T-cell (primary cell): ENCODE data around the gene ZNF835. TPM values are rescaled to one million over a fixed set of nuclear protein-coding genes. Genes with fewer than 3 reads are reported as not detected.
"Not testable (repeated sequence)": the region's sequence is repeated elsewhere in the genome, so short reads cannot be mapped to it uniquely, and the experiment has no call there.

ENCODE experiments used
- ATAC-seq, 4 experiments: fragments of 200-7000 bp in 3 of 4; fragments of 150-1000 bp in 1 of 4; cut with Tn5 transposase; replicated peaks in 1 of 4; 1 replicate in 3 of 4; 2 replicates in 1 of 4; pipeline ENCODE4 v1.10.0; 2021; ENCODE audit warnings: moderate library complexity in 3 of 4, mild to moderate bottlenecking in 2 of 4, moderate number of reproducible peaks in 1 of 4
- CTCF ChIA-PET, 2 donors: fragments of 300-600 bp; sonication (Branson Sonifier 250); formaldehyde crosslinking; loops; one replicate each; lab custom pipeline; 2022; ENCODE audit warnings: antibody characterized with exemption in 2 of 2; lab: Charles Lee
- POLR2A ChIA-PET, 2 donors: fragments of 300-600 bp; sonication (Branson Sonifier 250); formaldehyde crosslinking; loops; one replicate each; lab custom pipeline; 2022; ENCODE audit warnings: antibody characterized with exemption in 2 of 2; lab: Charles Lee
- DNase-seq, 35 experiments: peaks; one replicate each; pipeline versions ENCODE4 v3.0.0 to v3.0.0-alpha.2; 2013 to 2023
- H3K27ac ChIP-seq: one replicate; pipeline ENCODE4 v1.5.1; 2013; ENCODE audit warnings: low read length
- H3K27me3 ChIP-seq, 2 experiments: replicated peaks in 1 of 2; 1 replicate in 1 of 2; 2 replicates in 1 of 2; pipeline versions ENCODE4 v1.6.1 to v1.7.0; 2013; ENCODE audit warnings: low read length in 1 of 2, mixed read lengths in 1 of 2; ENCODE audit not compliant: control insufficient read depth in 2 of 2, insufficient read depth in 2 of 2; ENCODE audit errors: extremely low read depth in 1 of 2
- H3K36me3 ChIP-seq, 2 donors: 1 replicate in 1 of 2; 2 replicates in 1 of 2; pipeline versions ENCODE4 v1.6.1 to v1.7.0; 2013; ENCODE audit warnings: low read length in 1 of 2; ENCODE audit not compliant: control insufficient read depth in 2 of 2, insufficient read depth in 1 of 2; ENCODE audit errors: extremely low read depth in 1 of 2
- H3K4me1 ChIP-seq, 2 experiments: 1 replicate in 1 of 2; 2 replicates in 1 of 2; pipeline versions ENCODE4 v1.6.1 to v1.7.0; 2013; ENCODE audit warnings: low read length in 2 of 2, mixed read lengths in 1 of 2; ENCODE audit not compliant: insufficient read depth in 2 of 2, control insufficient read depth in 1 of 2; ENCODE audit errors: extremely low read depth in 1 of 2
- H3K4me3 ChIP-seq, 2 donors: 1 replicate in 1 of 2; 2 replicates in 1 of 2; pipeline versions ENCODE4 v1.5.1 to v1.7.0; 2013; ENCODE audit warnings: mild to moderate bottlenecking in 2 of 2, low read length in 1 of 2, moderate library complexity in 1 of 2; ENCODE audit not compliant: control insufficient read depth in 1 of 2; ENCODE audit errors: extremely low read depth in 1 of 2
- H3K9me3 ChIP-seq: 2 replicates; pipeline ENCODE4 v1.7.0; 2013
- H3K27ac Mint-ChIP-seq, 2 donors: one replicate each; pipeline ENCODE4 v1.8.0; 2020 to 2021; ENCODE audit warnings: mild to moderate bottlenecking in 2 of 2, mixed read lengths in 2 of 2
- H3K27me3 Mint-ChIP-seq, 2 donors: one replicate each; pipeline ENCODE4 v1.8.0; 2021 to 2022; ENCODE audit warnings: mixed read lengths in 2 of 2
- H3K36me3 Mint-ChIP-seq: one replicate; pipeline ENCODE4 v1.8.0; 2021; ENCODE audit warnings: mixed read lengths
- H3K4me1 Mint-ChIP-seq, 3 donors: one replicate each; pipeline ENCODE4 v1.8.0; 2020 to 2022; ENCODE audit warnings: mixed read lengths in 3 of 3, mild to moderate bottlenecking in 1 of 3
- H3K4me3 Mint-ChIP-seq, 3 donors: one replicate each; pipeline ENCODE4 v1.8.0; 2020 to 2022; ENCODE audit warnings: mild to moderate bottlenecking in 3 of 3, mixed read lengths in 3 of 3, moderate library complexity in 3 of 3
- H3K9me3 Mint-ChIP-seq, 3 donors: one replicate each; pipeline ENCODE4 v1.8.0; 2020 to 2022; ENCODE audit warnings: mixed read lengths in 3 of 3
- WGBS: methylation state at CpG from one replicate; pipeline ENCODE4 v1.1.5; 2013; ENCODE audit warnings: missing lambda C conversion rate; ENCODE audit not compliant: insufficient coverage; 5-methylcytosine and 5-hydroxymethylcytosine counted together
- total RNA-seq, 35 experiments: library from RNA in 6 of 35; stranded (reverse) in 6 of 35; fragments of 120-200 nt in 1 of 35; gene quantifications; one replicate each; pipeline versions ENCODE4 v1.2.1 to v1.2.4 and lab custom pipeline; 2013 to 2026

Gene ZNF835
- total RNA-seq, 5 donors from 2014 or later (not counting 1 experiment from before 2014, with no cell fraction given): 0.28 to 11.7 (median 4.0) TPM

GRCh38 chr19:56687031-56687430, 15.5 kb upstream of the ZNF835 start:
- DNase-seq (no peak), ATAC-seq (no peak)
- peaks cover 14 to 35% (median 28%) of the 10 kb centered on the region in 3 donors for H3K9me3 Mint-ChIP-seq
- no peaks in the 10 kb centered on the region for H3K4me1 Mint-ChIP-seq
- H3K27ac Mint-ChIP-seq: no peak overlapping the region
- CTCF ChIA-PET: no interaction called here
- WGBS: 92% methylated on average over 8 of the region's 8 CpGs
- Histone ChIP-seq H3K4me3 (no peak overlapping the region), H3K4me1 (no peaks in the 10 kb centered on the region), H3K27ac (no peak overlapping the region), H3K9me3 (no peaks in the 10 kb centered on the region), H3K36me3 (no peaks in the 10 kb centered on the region), H3K27me3 (no peaks in the 10 kb centered on the region)
- H3K36me3 Mint-ChIP-seq: peaks cover 11% of the 10 kb centered on the region
- no peaks in the 10 kb centered on the region for H3K27me3 Mint-ChIP-seq
- POLR2A ChIA-PET: no interaction called here
- H3K4me3 Mint-ChIP-seq: no peak overlapping the region

- H3K27ac ChIP-seq: no peak overlapping the region
These were observed 11.6 kb upstream of the ZNF835 start for GRCh38 chr19:56683116-56683515.

GRCh38 chr19:56681702-56682101, 10.1 kb upstream of the ZNF835 start:
- H3K27ac Mint-ChIP-seq: no peak overlapping the region
- Histone ChIP-seq H3K27me3 (no peaks in the 10 kb centered on the region), H3K9me3 (no peaks in the 10 kb centered on the region), H3K36me3 (no peaks in the 10 kb centered on the region), H3K27ac (no peak overlapping the region), H3K4me3 (no peak overlapping the region), H3K4me1 (no peaks in the 10 kb centered on the region)
- no peaks in the 10 kb centered on the region for H3K27me3 Mint-ChIP-seq
- peaks cover 8% of the 10 kb centered on the region for H3K36me3 Mint-ChIP-seq
- 86% methylated on average over 6 of the region's 8 CpGs for WGBS
- no peak overlapping the region for H3K4me3 Mint-ChIP-seq
- ChIA-PET CTCF (no interaction called here), POLR2A (no interaction called here)
- DNase-seq (no peak), ATAC-seq (no peak)
- peaks cover 4 to 35% (median 26%) of the 10 kb centered on the region in 3 donors for H3K9me3 Mint-ChIP-seq
- H3K4me1 Mint-ChIP-seq: no peaks in the 10 kb centered on the region

More at GRCh38 chr19:56683116-56683515, 11.6 kb upstream of the ZNF835 start:
- Mint-ChIP-seq H3K9me3 (peaks cover 10 to 37% (median 29%) of the 10 kb centered on the region in 3 donors), H3K4me1 (no peaks in the 10 kb centered on the region), H3K27ac (no peak overlapping the region), H3K4me3 (no peak overlapping the region), H3K27me3 (no peaks in the 10 kb centered on the region), H3K36me3 (peaks cover 11% of the 10 kb centered on the region)
- Histone ChIP-seq H3K36me3 (no peaks in the 10 kb centered on the region), H3K4me1 (no peaks in the 10 kb centered on the region), H3K4me3 (no peak overlapping the region), H3K9me3 (no peaks in the 10 kb centered on the region), H3K27me3 (no peaks in the 10 kb centered on the region)
- WGBS: 100% methylated on average over 2 of the region's 7 CpGs
- ATAC-seq (no peak), DNase-seq (no peak)
- CTCF ChIA-PET: interaction anchor here in 1 of 2 donors (0.7 kb wide), 1 partner anchor 1343 kb away, joined by 3 read pairs; no protein-coding TSS in a partner anchor
- POLR2A ChIA-PET: no interaction called here

GRCh38 chr19:56678205-56678604, 6.6 kb upstream of the ZNF835 start:
- Histone ChIP-seq H3K27me3 (no peaks in the 10 kb centered on the region), H3K4me3 (no peak overlapping the region), H3K27ac (no peak overlapping the region), H3K9me3 (no peaks in the 10 kb centered on the region), H3K4me1 (no peaks in the 10 kb centered on the region), H3K36me3 (no peaks in the 10 kb centered on the region)
- Mint-ChIP-seq H3K9me3 (peaks cover 0 to 22% (median 13%) of the 10 kb centered on the region in 3 donors), H3K36me3 (no peaks in the 10 kb centered on the region), H3K27ac (no peak overlapping the region), H3K4me3 (no peak overlapping the region), H3K27me3 (no peaks in the 10 kb centered on the region), H3K4me1 (no peaks in the 10 kb centered on the region)
- WGBS: 97% methylated on average over 7 of the region's 8 CpGs
- POLR2A ChIA-PET: no interaction called here
- ATAC-seq (no peak), DNase-seq (no peak)
- CTCF ChIA-PET: no interaction called here

GRCh38 chr19:56672610-56673009, 1.1 kb upstream of the ZNF835 start:
- Mint-ChIP-seq H3K9me3 (peaks cover 4 to 14% (median 6%) of the 10 kb centered on the region in 3 donors), H3K4me1 (peaks cover 0 to 12% (median 10%) of the 10 kb centered on the region in 3 donors)
- H3K4me3 Mint-ChIP-seq, H3K27me3 Mint-ChIP-seq, H3K36me3 Mint-ChIP-seq, H3K9me3 ChIP-seq, H3K27ac ChIP-seq, CTCF ChIA-PET, POLR2A ChIA-PET, DNase-seq, H3K27ac Mint-ChIP-seq, ATAC-seq, H3K4me3 ChIP-seq, H3K36me3 ChIP-seq: not testable (repeated sequence)
- Histone ChIP-seq H3K4me1 (peaks cover 4 to 16% of the 10 kb centered on the region in 2 experiments), H3K27me3 (peaks cover 0 to 11% of the 10 kb centered on the region in 2 experiments)
- no CpG with 5 or more reads among the region's 2 CpGs for WGBS

- WGBS: 47% methylated on average over 35 of the region's 35 CpGs
- no peak overlapping the region for H3K27ac ChIP-seq
- H3K36me3 ChIP-seq: no peaks in the 10 kb centered on the region
- peak overlapping the region; percentile 48 to 68 for H3K4me3 ChIP-seq
- Mint-ChIP-seq H3K27ac (peak overlapping the region; percentile 71 to 88), H3K4me3 (peak overlapping the region; percentile 78 to 86 (median 85)), H3K27me3 (peaks cover 2 to 3% of the 10 kb centered on the region in 2 donors), H3K4me1 (peaks cover 0 to 12% (median 10%) of the 10 kb centered on the region in 3 donors), H3K36me3 (peaks cover 6% of the 10 kb centered on the region), H3K9me3 (peaks cover 4 to 9% (median 7%) of the 10 kb centered on the region in 3 donors)
- H3K4me1 ChIP-seq: peaks cover 4 to 16% of the 10 kb centered on the region in 2 experiments
- ATAC-seq (peak; percentile 41 to 63 (median 52)), DNase-seq (peak in 1 of 35 experiments; percentile 0)
- CTCF ChIA-PET: no interaction called here
- no peaks in the 10 kb centered on the region for H3K9me3 ChIP-seq
- POLR2A ChIA-PET: no interaction called here
- H3K27me3 ChIP-seq: peaks cover 0 to 11% of the 10 kb centered on the region in 2 experiments
These were observed 470 bp downstream of the ZNF835 start for GRCh38 chr19:56670961-56671612.
